ENCODE measurements around the gene MEN1.

The MEN1 gene

DNA sequence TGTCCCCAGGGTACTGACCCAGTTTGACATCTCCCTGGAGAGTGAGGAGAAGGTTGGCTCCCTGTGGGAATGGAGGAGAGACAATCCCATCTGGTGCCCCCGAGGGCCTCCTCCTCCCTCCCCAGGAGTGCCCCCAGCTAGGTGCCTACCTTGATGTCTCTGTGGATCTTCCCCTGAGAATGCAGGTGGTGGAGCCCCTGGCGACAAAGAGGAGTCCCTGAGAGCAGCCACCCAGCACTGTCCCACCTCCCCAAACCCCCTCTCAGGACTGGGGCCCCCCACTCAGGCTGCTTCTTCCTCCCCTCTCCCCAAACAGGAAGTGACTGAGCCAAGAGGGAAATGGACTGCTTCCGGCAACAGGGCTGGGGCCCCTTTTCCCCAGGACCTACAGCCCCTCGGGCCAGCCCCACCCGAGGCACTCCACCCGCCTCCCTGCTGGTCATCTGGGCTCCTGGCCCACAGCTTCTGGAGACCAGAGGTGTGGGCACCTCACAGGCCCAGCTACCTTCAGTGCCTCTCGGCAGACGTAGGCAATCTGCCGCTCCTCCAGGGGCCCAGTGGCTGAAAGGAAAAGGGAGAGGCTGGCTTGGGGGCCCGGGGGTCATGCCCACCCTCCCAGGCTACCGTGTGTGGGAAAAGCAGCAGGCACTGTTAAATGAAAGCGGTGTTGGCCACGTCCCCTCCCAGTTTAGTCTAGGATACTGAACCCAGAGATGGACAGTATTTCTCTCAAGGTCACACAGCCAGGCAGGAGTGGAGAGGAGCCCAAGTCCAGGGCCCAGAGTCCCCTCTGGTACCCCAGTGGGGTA is 8.6 kb downstream of the MEN1 start:
- DNase-seq (ENCODE audit: low spot score) = no peak

DNA sequence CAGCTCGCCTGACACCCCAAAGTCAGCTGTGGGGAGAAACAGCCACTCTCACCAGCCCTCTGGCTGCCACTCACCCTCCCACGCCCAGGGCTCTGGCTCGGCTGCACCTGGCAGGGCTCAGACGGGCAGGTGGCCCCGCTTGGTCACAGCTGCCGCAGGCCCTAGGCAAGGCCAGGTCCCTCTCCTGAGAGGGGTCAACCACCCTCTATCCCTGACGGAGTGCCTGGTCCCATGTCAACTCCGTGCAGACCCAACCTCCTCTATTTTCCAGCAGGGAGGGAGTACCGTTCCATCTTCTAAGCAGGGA is 9.2 kb downstream of the MEN1 start:
- no peak for DNase-seq (ENCODE audit: low spot score)

DNA sequence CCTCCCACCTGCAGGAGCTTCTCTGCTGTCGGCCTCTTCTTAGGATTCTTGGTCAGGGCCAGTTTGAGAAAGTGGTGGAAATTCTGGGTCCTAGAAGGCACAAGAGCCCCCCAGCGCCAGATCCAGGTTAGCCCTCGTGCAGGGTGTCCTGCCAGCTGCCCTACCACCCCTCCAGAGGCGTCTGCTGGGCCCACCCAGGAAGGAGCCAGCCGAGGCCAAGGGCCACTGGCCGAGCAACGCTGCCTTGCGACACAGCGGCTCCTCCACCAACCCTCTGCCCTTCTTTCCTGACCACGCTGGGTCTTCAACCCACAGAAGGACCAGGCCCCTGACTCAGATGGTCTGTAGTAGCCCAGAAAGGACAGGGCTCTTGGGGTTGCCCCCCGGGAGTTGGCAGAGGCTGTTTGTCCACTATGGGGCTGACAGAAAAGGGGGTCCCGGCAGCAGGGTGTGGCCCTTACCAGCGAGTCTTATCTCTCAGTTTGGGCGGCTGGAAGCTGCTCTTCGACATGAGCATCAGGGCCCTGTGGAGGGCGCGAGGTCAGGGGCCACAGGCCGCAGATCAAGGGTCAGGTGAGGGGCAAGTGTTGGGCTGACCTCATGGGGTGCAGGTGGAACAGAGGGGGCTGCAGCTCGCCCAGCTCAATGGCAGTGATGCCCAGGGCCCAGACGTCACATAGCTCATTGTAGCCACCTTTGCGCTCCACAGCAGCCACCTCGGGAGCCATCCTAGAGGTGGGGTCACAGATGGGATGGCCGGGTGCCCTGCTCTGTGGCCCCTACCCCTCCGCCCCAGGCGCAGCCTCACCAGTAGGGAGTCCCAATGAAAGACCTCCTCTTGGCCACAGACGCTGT is 9.8 kb downstream of the MEN1 start:
- no peak for DNase-seq (ENCODE audit: low spot score)

DNA sequence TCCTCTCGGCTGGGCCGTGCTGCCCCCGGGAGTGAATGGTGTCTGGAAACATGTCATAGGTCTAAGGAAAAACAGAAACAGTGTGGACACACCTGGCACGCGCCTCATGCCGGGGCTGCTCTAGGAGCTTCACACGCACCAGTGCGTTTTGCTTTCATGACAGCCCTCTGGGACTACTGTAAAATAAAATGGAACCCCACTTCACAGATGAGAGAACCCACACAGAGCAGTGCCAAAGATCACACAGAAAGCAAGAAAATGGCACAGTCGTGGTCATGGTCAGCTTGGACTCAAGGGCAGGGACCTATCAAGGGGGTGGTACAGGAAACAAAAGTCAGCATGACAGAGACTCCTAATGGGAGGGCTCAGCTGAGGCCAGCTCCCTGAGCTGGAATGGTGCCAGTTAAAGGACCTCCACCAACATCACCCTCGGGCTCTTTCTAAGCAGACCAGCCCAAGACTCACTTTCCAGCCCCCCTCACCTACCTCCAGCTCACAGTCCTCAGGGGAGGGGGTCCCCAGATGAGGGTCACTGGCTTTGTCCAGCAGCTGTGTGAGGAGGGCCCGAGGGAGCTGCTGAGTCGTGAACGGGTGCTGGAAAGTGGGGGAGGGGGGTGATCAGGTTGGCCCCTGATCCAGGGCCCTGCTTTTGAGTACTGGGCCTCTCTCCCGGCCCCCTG is 10.6 kb downstream of the MEN1 start:
- peak; percentile 17 for DNase-seq (ENCODE audit: low spot score)

DNA sequence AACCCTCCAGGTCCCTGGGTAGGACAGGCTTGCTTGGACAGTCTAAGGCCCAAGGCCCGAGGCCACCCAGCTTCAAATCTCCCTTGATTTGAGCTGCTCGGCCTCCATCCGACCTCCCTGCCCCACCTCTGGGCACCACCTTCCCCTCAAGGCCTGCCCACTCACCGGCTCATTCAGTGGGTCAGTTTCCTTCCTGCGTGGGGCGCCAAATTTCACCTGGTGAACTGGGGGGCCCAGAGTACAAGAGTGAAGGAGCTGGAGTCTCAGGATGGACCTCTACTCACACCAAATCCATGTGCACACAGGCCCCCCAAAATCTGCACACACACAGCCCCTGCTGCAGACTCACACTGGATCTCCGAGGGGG is 11.1 kb downstream of the MEN1 start:
- no peak for DNase-seq (ENCODE audit: low spot score)

DNA sequence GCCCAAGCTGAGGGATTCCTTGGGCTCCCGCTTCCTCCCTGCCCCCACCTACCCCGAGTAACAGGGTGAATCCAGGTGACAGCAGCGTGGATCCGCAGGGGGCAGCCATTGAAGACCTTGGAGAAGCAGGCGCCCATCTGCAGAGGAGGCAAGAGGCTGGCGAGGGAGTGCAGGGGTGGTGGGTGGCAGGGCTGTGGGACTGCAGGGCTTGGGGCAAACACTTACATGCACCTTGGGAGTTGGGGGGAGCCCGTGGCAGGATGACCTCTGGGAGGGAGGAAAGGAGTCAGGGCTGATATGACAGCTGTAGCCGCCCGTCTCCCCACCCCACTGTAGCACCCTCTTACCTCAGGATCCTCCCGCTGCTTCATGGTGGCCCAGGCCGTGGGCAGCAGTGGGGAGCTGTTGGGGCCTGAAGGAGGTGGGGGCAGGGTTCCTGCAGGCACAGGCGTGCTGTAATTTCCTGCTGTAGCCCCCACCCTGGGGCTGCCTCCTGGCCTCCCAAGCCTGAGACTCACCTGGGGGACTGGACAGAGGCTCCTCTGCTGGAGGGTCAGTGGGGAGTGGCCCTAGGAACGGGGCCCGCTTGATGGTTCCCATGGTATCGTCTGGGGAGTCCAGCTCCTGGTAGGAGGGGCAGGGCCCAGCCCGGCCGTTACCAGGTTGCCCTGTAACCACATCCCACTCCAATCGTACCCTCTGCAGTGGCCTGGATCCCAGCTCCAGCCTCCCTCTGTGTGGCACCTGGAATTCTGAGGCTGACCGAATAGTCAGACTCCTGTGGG is 13.4 kb downstream of the MEN1 start:
- DNase-seq (ENCODE audit: low spot score) = no peak

DNA sequence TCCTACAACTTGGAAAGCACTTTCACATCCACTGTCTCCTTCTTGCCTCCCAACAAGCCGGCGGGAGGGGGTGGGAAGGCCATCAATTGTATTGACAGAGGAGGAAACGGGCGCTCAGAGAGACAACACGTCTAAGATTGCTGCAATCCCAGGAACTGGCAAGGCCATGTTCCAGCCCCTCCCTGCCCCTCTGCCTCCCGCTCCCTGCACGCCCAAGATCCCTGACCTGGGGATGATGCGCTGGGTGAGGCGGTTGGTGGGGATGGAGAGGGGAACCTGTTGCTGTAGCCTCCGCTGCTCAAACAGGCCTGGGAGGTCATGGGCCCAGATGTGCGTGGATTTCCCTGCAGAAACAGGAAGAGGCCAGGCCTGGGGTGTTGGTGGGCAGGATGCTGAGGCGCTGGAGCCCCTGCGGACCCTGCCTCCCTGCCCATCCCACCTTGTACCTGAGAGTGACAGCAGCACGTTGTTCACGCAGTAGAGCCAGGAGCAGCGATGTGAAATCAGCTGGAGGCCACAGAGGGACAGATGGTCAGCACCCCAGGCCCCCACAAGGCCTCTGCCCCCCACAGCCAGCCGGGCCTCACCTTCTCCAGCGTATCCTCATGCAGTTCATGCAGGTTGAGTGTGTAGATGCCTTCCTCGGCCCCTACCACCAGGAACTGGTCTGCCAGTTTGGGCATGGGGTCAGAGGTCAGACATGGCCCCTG is 14.1 kb downstream of the MEN1 start:
- DNase-seq (ENCODE audit: low spot score) = no peak

DNA sequence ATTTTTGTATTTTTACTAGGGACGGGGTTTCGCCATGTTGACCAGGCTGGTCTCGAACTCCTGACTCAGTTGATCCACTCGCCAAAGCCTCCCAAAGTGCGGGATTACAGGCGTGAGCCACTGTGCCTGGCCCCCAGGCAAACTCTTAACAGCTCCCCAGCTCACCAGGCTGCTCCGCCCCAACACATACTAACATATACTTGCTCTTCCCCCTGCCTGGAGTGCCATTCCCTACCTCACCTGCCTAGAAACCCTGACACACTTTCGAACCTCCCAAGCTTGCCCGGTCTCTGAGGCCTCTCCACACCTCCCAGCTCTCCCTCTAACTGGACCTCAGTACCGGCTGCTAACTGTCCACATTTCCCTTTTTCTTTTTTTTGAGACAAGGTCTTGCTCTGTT is 15.8 kb downstream of the MEN1 start:
- no peak for DNase-seq (ENCODE audit: low spot score)

DNA sequence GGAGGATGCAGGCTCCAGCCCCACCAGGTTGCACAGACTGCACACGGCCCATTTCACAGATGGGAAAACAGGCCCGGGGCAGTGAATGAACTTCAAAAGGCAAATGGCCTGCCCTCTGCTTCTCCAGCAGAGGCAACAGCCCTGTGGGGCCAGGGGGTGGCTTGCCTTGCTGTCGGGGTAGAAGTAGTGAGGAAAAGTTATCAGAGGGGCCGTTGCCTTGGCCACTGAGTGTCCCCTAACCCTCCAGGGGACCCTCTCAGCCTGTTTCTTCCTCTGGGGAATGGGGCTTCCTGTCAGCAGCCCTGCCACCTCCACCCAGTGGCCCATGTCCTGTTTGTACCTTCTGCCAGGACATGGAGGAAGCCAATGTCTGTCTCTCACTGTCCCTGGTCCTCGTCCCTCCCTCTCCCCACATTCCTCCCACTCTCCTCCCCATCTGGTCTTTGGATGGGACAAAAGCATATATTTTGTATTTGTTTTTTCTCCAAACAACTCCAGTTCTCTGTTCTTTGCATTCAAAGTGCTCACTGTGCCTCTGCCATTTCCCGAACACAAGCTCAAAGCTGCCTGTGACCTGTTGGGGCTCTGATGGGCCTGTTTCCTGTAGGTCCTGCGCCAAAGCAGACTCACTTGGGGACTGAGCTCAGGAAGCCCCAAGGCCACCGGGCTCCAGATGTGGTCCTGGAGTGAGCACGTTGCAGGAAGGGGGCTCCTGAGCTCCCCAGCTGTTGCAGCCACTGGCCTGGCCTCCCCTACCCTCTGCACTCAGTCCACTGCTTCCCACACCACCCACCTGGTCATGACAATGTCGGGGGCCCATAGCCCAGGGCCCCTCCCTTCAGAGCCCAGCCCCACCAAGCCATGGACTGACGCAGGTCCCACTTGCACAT is 16.8 kb downstream of the MEN1 start:
- no peak for DNase-seq (ENCODE audit: low spot score)

DNA sequence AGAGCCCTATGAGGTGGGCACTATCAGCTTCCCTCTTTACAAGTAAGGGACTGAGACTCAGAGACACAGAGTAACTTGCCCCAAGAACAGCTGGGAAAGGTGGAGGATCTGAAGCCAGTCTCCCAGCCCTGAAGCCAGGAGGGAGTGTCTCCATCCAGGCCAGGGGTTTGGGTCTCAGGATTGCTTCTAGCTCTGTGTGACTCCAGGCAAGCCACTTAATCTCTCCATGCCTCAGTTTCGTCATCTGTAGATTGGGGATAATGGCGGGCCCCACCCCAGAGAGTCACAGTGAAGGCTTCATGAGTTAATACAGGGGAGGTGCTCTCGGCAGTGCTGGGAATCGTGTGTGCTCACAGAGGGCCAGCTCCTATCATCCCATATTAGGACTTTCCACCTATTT is 17.9 kb downstream of the MEN1 start:
- no peak for DNase-seq (ENCODE audit: low spot score)

DNA sequence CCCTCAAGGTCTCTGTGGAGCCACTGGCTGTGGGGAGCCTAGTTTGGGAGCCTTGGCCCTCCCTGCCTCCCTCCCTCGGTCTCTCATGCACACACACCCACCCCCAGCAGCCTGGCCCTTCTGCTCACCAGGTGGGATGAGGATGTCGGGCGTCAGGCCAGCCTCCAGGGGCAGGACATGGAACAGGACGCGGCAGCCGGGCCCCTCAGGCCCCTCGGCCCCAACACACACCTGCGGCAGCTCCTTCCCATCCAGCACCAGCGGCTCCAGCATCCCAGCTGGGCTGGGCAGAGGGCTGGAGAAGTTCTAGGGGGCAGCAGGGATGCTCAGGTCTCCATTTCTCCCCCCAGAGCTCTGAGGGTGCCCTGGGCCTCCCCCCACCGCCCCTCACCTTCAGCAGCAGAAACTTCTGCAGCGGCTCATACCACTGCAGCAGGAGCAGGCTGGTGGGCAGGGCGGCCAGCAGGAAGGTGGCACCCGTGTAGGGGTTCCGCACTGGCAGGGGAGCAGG is 18.5 kb downstream of the MEN1 start:
- DNase-seq (ENCODE audit: low spot score) = no peak

DNA sequence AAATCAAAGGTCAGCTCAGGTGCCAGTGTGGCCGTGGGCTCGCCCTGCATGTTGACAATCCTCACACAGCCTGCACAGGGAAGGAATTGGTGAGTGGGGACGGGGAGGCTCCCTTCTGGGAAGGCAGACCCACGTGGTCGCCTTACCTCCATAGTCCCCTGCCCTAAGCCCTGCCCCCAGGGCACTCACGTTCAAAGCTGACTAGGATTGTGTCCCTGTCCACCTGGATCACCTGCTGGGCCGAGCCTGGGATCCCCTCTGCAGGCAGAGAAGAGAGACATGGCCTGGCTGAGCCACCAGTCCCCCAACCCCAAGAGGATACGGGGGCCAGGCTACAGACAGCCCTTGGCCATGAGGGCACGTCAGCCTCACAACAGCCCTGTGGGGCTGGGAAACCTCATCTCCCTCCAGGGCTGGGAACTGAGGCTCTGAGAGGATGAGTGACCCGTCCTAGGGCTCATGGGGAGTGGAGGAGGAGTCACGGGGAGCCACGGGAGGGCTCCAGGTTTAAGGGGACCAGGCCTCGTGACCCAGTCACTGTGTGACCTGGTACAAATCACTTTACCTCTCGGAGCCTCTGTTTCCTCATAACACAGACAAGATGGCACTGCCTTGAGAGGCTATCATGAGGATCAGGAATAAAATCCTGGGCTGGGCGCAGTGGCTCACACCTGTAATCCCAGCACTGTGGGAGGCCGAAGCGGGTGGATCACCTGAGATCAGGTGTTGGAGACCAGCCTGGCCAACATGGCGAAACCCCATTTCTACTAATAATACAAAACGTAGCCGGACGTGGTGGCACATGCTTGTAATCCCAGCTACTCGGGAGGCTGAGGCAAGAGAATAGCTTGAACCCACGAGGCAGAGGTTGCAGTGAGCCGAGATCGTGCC is 19.9 kb downstream of the MEN1 start:
- no peak for DNase-seq (ENCODE audit: low spot score)

DNA sequence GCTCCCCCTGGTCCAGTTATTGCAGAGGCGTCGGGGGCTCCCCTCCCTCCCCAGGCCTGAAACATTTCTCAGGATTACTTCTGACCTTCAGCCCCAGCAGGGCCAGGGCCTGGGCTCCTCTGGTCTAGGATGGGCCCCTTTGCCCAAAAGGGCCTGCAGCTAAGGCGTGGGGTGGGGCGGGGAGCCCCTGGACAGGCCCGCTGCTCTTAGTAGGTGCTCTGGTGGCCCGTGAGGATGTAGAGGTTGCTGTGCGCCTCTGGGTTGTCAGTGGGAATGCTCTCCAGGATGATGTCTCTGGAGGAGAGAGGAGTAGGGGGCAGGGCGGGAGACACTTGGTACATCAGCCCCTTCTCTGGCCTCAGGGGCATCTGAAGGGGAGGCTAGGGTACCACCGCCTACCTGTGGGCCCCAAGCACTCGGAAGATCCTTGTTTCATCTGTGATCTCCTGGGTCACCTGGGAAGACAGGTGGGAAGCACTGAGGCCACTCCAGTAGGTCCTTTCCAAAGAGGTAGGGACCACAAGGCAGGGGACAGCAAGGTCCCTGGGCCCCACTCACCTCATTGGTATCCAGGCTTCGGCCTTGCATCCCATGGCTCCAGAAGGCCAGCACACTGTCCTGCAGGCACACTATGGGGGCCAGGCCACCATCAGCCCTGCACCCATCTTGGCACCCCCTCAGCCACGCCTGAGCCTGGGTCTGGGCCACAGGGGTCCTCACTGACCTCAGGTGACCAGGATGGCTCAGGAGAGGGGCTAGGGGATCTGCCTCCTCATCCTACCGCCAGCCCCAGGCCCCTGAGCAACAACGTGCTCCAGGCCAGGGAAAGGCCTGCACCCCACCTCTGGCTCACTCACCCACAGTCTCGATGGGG is 20.8 kb downstream of the MEN1 start:
- DNase-seq (ENCODE audit: low spot score) = no peak

DNA sequence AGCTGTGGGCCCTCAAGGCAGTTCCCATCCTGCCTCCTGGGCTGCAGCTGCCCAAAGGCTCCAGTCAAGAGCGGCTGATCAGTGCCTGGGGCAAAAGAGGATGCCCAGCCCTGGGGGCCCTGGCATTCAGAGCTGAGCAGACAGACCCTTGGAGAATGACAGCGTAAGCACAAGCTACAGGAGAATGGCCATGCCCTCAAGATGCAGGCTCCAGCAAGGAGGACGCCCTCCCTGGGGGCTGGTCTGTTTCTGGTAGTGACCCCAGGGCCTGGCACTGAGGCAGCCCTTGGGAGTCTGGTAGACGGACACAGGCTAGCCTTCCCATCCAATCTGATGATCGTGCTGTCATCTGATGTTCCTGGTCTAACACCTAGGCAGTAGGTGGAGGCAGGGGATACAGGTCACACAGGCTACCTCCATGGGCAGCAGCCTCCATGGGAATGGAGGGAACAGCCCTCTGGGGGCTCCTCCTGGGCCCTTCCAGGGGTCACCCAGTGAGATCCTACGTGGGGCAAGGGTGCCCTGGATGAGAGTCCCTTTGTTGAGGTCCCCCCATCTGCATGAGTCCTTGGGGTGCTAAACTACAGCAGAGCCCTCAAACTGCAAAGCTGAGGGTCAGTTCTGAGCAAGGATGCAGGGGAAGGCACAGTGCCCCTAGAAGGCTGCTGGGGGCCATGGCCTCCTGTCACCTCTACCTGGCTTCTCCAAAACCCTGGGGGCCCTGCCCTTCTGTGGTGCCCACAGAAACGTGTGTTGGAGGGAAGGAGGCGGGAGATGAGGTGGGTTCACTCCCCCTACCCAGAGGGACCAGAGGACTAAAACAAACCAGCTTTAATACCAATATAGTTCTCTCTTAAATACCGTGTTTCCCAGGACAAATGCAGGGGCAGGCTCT is 21.8 kb downstream of the MEN1 start:
- no peak for DNase-seq (ENCODE audit: low spot score)

DNA sequence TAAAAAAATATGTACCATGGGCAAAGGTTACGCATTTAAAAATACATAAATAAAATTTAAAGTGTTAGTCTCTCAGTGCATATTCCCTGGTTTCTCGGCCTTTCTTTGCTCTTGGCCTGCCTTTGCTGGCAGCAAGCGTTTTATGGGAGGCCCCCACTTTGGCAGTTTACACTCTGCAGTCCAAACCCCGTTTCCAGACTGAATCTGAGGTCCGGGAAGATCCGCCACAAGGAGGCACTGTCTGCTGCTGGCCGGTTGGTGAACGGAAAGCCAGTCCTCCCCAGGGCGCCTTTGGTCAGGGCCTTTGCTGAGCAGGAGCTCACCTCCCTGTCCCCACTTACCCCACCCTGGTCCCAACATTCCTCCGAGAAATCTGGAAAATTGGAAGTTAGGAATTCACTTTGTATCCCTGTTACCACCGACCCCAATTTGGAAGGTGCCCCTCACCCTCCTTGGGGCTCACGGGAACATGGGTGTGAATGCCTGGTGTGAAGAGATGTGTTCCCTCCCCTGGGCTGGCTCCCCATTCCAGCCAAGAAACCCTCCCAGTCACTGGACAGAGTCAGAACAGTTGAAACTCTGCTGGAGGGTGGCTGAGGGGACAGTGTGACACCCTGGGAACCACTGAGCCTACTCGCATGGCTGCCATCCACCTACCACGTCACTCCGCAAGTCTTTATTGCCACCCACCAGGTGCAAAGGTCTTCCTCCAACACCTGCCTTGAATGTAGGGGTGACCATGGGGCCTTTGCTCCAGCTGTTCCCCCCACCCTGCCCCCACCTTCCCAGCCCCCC is 22.6 kb downstream of the MEN1 start:
- no peak for DNase-seq (ENCODE audit: low spot score)

DNA sequence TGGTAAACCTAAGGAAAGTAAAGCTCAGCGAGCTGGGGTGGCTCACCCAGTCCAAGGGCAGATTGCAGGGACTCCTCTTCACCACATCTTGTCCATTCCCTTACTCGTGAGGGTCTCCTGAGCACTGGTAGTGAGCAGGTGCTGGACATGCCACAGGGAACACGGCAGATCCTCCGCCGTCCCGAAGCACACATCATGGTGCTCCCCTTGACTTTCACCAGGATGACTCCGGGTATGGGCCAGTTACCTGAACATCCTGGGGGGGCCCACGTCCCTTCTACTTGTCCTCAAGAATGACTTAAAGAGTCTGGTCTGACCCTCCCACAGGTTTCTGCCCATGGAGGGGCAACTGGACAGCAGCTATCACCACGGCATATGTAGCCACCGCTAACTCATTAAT is 24.0 kb downstream of the MEN1 start:
- DNase-seq (ENCODE audit: low spot score) = no peak
